Suppressor macrophage treated with lipopolysaccharide for 1 hour (primary cell): ENCODE results near the gene RBMS3.
"Not testable (repeated sequence)": the region's sequence is repeated elsewhere in the genome, so short reads cannot be mapped to it uniquely, and the experiment has no call there.

Experiments used
- DNase-seq, 3 donors: peaks; one replicate each; pipeline ENCODE4 v3.0.0-alpha.2; 2020 to 2022

Gene RBMS3

GRCh38 chr3:29758434-29759322, 477.8 kb downstream of the RBMS3 start:
- peak in 2 of 3 donors; percentile 22 to 32 for DNase-seq

- DNase-seq: peak in 1 of 3 donors; percentile 6
Observed at GRCh38 chr3:29759411-29760225, 478.7 kb downstream of the RBMS3 start.

GRCh38 chr3:29760226-29760685, 479.4 kb downstream of the RBMS3 start:
- no peak for DNase-seq

- no peak for DNase-seq
Observed at GRCh38 chr3:29761517-29761916, 480.6 kb downstream of the RBMS3 start.

GRCh38 chr3:29763115-29763514, 482.2 kb downstream of the RBMS3 start:
- no peak for DNase-seq

GRCh38 chr3:29764041-29764440, 483.2 kb downstream of the RBMS3 start:
- peak in 1 of 3 donors; percentile 17 for DNase-seq

GRCh38 chr3:29764603-29765254, 483.9 kb downstream of the RBMS3 start:
- DNase-seq: peak in 2 of 3 donors; percentile 15

GRCh38 chr3:29771602-29772001, 490.7 kb downstream of the RBMS3 start:
- DNase-seq: peak in 2 of 3 donors; percentile 10 to 24

- no peak for DNase-seq
Observed at GRCh38 chr3:29772436-29772835, 491.6 kb downstream of the RBMS3 start.

- no peak for DNase-seq
Observed at GRCh38 chr3:29773481-29773880, 492.6 kb downstream of the RBMS3 start.

- DNase-seq: no peak
Observed at GRCh38 chr3:29775340-29775739, 494.5 kb downstream of the RBMS3 start.

GRCh38 chr3:29777869-29778268, 497.0 kb downstream of the RBMS3 start:
- no peak for DNase-seq

- DNase-seq: no peak
Observed at GRCh38 chr3:29789686-29790085, 508.8 kb downstream of the RBMS3 start.

- no peak for DNase-seq
Observed at GRCh38 chr3:29796808-29797207, 515.9 kb downstream of the RBMS3 start.

GRCh38 chr3:29802057-29802456, 521.2 kb downstream of the RBMS3 start:
- DNase-seq: no peak

GRCh38 chr3:29804044-29804443, 523.2 kb downstream of the RBMS3 start:
- no peak for DNase-seq

GRCh38 chr3:29805757-29806156, 524.9 kb downstream of the RBMS3 start:
- DNase-seq: no peak

GRCh38 chr3:29808324-29808723, 527.5 kb downstream of the RBMS3 start:
- DNase-seq: not testable (repeated sequence)

GRCh38 chr3:29822071-29822470, 541.2 kb downstream of the RBMS3 start:
- DNase-seq: no peak

- DNase-seq: no peak
Observed at GRCh38 chr3:29823233-29823632, 542.4 kb downstream of the RBMS3 start.

- DNase-seq: no peak
Observed at GRCh38 chr3:29826712-29827111, 545.8 kb downstream of the RBMS3 start.

GRCh38 chr3:29827756-29828155, 546.9 kb downstream of the RBMS3 start:
- no peak for DNase-seq

- no peak for DNase-seq
Observed at GRCh38 chr3:29829340-29829739, 548.5 kb downstream of the RBMS3 start.
